ENCODE data around the gene RIPPLY2. TPM values are rescaled to one million over a fixed set of nuclear protein-coding genes. Genes with fewer than 3 reads are reported as not detected.

The RIPPLY2 gene
- total and polyA plus RNA-seq, 9 of the 15 experiments (the other 6 are each of a cell fraction or from before 2014, with no cell fraction given), result not detected

DNA sequence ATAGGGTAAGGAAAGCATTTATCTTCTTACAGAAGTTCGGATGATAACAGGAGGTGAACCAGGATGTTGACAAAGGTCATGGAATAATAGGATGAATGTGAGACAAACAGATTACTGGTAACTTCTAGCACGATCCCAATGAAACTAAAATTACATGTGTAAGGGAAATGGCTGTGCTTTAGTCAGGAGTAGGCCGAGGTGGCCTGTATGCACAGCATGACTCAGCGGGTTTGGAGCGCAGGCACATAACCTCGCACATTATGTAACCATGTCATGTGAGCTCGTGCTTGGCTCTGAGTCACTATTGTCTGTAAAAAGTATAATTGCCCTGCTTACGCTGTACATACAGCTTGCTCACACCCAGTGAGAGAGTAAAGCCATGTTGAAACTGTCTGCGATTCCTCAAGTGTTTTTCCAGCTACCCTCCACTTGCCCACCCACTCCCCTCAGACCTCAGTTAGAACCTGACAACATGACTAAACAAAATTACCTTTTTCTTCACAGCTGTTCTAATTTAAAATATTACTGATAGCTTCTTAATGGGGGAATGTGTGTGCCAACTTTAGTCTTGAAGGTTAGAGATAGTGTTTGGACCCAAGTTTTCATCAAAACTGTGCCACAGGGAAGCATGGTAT is 14.5 kb downstream of the RIPPLY2 start (continued):
- TF ChIP-seq, protein P1, sequence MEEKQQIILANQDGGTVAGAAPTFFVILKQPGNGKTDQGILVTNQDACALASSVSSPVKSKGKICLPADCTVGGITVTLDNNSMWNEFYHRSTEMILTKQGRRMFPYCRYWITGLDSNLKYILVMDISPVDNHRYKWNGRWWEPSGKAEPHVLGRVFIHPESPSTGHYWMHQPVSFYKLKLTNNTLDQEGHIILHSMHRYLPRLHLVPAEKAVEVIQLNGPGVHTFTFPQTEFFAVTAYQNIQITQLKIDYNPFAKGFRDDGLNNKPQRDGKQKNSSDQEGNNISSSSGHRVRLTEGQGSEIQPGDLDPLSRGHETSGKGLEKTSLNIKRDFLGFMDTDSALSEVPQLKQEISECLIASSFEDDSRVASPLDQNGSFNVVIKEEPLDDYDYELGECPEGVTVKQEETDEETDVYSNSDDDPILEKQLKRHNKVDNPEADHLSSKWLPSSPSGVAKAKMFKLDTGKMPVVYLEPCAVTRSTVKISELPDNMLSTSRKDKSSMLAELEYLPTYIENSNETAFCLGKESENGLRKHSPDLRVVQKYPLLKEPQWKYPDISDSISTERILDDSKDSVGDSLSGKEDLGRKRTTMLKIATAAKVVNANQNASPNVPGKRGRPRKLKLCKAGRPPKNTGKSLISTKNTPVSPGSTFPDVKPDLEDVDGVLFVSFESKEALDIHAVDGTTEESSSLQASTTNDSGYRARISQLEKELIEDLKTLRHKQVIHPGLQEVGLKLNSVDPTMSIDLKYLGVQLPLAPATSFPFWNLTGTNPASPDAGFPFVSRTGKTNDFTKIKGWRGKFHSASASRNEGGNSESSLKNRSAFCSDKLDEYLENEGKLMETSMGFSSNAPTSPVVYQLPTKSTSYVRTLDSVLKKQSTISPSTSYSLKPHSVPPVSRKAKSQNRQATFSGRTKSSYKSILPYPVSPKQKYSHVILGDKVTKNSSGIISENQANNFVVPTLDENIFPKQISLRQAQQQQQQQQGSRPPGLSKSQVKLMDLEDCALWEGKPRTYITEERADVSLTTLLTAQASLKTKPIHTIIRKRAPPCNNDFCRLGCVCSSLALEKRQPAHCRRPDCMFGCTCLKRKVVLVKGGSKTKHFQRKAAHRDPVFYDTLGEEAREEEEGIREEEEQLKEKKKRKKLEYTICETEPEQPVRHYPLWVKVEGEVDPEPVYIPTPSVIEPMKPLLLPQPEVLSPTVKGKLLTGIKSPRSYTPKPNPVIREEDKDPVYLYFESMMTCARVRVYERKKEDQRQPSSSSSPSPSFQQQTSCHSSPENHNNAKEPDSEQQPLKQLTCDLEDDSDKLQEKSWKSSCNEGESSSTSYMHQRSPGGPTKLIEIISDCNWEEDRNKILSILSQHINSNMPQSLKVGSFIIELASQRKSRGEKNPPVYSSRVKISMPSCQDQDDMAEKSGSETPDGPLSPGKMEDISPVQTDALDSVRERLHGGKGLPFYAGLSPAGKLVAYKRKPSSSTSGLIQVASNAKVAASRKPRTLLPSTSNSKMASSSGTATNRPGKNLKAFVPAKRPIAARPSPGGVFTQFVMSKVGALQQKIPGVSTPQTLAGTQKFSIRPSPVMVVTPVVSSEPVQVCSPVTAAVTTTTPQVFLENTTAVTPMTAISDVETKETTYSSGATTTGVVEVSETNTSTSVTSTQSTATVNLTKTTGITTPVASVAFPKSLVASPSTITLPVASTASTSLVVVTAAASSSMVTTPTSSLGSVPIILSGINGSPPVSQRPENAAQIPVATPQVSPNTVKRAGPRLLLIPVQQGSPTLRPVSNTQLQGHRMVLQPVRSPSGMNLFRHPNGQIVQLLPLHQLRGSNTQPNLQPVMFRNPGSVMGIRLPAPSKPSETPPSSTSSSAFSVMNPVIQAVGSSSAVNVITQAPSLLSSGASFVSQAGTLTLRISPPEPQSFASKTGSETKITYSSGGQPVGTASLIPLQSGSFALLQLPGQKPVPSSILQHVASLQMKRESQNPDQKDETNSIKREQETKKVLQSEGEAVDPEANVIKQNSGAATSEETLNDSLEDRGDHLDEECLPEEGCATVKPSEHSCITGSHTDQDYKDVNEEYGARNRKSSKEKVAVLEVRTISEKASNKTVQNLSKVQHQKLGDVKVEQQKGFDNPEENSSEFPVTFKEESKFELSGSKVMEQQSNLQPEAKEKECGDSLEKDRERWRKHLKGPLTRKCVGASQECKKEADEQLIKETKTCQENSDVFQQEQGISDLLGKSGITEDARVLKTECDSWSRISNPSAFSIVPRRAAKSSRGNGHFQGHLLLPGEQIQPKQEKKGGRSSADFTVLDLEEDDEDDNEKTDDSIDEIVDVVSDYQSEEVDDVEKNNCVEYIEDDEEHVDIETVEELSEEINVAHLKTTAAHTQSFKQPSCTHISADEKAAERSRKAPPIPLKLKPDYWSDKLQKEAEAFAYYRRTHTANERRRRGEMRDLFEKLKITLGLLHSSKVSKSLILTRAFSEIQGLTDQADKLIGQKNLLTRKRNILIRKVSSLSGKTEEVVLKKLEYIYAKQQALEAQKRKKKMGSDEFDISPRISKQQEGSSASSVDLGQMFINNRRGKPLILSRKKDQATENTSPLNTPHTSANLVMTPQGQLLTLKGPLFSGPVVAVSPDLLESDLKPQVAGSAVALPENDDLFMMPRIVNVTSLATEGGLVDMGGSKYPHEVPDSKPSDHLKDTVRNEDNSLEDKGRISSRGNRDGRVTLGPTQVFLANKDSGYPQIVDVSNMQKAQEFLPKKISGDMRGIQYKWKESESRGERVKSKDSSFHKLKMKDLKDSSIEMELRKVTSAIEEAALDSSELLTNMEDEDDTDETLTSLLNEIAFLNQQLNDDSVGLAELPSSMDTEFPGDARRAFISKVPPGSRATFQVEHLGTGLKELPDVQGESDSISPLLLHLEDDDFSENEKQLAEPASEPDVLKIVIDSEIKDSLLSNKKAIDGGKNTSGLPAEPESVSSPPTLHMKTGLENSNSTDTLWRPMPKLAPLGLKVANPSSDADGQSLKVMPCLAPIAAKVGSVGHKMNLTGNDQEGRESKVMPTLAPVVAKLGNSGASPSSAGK (IDR thresholded peaks at IDR 0.05), result peak; percentile 26; the same call in 1 of the 2 replicates
- TF ChIP-seq BRD9 (IDR thresholded peaks at IDR 0.05; ENCODE audit: low read depth, partially characterized antibody), result no peak
- TF ChIP-seq, protein P2, sequence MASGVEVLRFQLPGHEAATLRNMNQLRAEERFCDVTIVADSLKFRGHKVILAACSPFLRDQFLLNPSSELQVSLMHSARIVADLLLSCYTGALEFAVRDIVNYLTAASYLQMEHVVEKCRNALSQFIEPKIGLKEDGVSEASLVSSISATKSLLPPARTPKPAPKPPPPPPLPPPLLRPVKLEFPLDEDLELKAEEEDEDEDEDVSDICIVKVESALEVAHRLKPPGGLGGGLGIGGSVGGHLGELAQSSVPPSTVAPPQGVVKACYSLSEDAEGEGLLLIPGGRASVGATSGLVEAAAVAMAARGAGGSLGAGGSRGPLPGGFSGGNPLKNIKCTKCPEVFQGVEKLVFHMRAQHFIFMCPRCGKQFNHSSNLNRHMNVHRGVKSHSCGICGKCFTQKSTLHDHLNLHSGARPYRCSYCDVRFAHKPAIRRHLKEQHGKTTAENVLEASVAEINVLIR (CRISPR knock-in tag; IDR thresholded peaks at IDR 0.05), result 0 out of 2 replicates have a peak, but pooled peaks have one; percentile 48
- TF ChIP-seq EWSR1 (IDR thresholded peaks at IDR 0.05; ENCODE audit: borderline replicate concordance, low read depth, partially characterized antibody), result no peak
- no peak for TF ChIP-seq NR4A1 (CRISPR knock-in tag; IDR thresholded peaks at IDR 0.05)
- peak; percentile 95 for TF ChIP-seq NR4A1 (tag; IDR thresholded peaks at IDR 0.05)
- TF ChIP-seq ESRRA (IDR thresholded peaks at IDR 0.05; ENCODE audit: borderline replicate concordance, low read depth), result no peak
- no peak for TF ChIP-seq SUPT5H (IDR thresholded peaks at IDR 0.05)
- TF ChIP-seq CREM (IDR thresholded peaks at IDR 0.05; ENCODE audit: low read depth), result peak; percentile 38; the same call in 1 of the 2 replicates
- no peak for TF ChIP-seq RBM14 (IDR thresholded peaks at IDR 0.05; ENCODE audit: borderline replicate concordance, insufficient read depth, low read depth, low read length)
- peak; percentile 81; the same call in 1 of the 2 replicates for TF ChIP-seq PYGO2 (tag; IDR thresholded peaks at IDR 0.05)
- peak; percentile 81 for TF ChIP-seq PTRF (tag; IDR thresholded peaks at IDR 0.05)
- peak; percentile 64 for TF ChIP-seq MAFF (IDR thresholded peaks at IDR 0.05; ENCODE audit: low read length)
- no peak for TF ChIP-seq SP1 (CRISPR knock-in tag; IDR thresholded peaks at IDR 0.05)
- TF ChIP-seq, protein P3, sequence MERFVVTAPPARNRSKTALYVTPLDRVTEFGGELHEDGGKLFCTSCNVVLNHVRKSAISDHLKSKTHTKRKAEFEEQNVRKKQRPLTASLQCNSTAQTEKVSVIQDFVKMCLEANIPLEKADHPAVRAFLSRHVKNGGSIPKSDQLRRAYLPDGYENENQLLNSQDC (CRISPR knock-in tag; IDR thresholded peaks at IDR 0.05), result no peak
- no peak for TF ChIP-seq ZZZ3 (IDR thresholded peaks at IDR 0.05)
- 0 out of 2 replicates have a peak, but pooled peaks have one; percentile 49 for TF ChIP-seq ZNF354B (CRISPR knock-in tag; IDR thresholded peaks at IDR 0.05)
